ENCODE measurements around the gene KCNA2.

DNA sequence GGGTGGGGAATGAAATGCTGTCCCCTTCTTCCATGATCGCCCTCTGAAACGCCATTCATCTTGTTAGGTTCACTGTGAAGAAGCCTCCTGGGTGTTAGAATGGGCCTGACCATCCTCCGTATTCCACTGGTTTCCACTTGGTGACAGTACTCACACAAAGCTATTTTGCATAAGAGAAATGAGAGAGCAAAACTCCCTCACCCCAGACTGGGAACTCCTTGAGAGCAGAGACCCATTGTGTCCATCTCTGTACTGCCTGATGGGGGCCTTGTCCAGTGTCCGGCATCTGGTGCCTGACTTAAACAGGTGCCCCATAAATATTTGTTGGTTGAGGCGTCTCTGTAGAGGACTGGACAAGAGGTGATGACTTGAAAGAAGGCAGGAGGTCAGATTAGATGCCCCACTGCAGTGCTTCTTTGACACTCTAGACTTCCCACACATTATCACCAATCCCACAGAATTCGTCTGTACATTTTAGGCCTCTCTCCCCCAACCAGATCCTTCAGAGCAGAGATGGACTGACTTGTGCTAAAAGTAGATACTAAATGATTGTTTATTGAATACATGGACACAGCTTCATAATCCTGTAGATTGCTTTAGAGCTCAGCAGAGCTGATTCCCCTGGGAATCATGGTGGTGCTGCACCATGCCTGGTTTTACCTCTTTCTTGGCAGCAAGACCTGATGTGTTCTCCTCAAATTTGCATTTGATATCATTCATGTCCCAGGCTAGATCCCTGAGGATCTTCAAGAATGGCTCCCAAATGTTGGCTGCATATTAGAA lies 22.4 kb upstream of the KCNA2 start:
- TF ChIP-seq POLR2AphosphoS5 (IDR thresholded peaks at IDR 0.05; ENCODE audit: low read depth, low read length) (no peak), TAF1 (IDR thresholded peaks at IDR 0.05; ENCODE audit: low read depth, low read length) (no peak)
